GM12801 (cell line): Measurements from ENCODE around the gene ERH.

ENCODE experiments used
- CTCF ChIP-seq: IDR thresholded peaks from one replicate; pipeline ENCODE4 v1.5.1; 2011; ENCODE audit warnings: control low read depth; ENCODE audit not compliant: insufficient read length; ENCODE audit errors: extremely low read depth

Gene ERH

GRCh38 chr14:69370061-69370460 lies 28.0 kb downstream of the ERH start:
- TF ChIP-seq CTCF = no peak

- no peak for TF ChIP-seq CTCF
These were observed 29.7 kb downstream of the ERH start for GRCh38 chr14:69368381-69368780.

- TF ChIP-seq CTCF = no peak
These were observed 31.3 kb downstream of the ERH start for GRCh38 chr14:69366761-69367160.

GRCh38 chr14:69366069-69366468 lies 32.0 kb downstream of the ERH start:
- TF ChIP-seq CTCF = no peak

GRCh38 chr14:69364378-69364777 lies 33.7 kb downstream of the ERH start:
- TF ChIP-seq CTCF = no peak

- TF ChIP-seq CTCF = no peak
These were observed 34.1 kb downstream of the ERH start for GRCh38 chr14:69363964-69364363.

GRCh38 chr14:69363055-69363454 lies 35.0 kb downstream of the ERH start:
- TF ChIP-seq CTCF = no peak
